Kidney epithelial cell (primary cell): ENCODE measurements around the gene PODXL2. TPM values are rescaled to one million over a fixed set of nuclear protein-coding genes. Genes with fewer than 3 reads are reported as not detected.

ENCODE experiments used
- DNase-seq: peaks from one replicate; pipeline ENCODE4 v3.0.0-alpha.2; 2010; ENCODE audit warnings: low read depth
- H3K27me3 ChIP-seq: 2 replicates; pipeline ENCODE4 v1.6.0; 2011; ENCODE audit warnings: low read length; ENCODE audit not compliant: control insufficient read depth, insufficient read depth
- H3K36me3 ChIP-seq: 2 replicates; pipeline ENCODE4 v1.5.1; 2011; ENCODE audit warnings: low read length; ENCODE audit not compliant: control insufficient read depth, insufficient read depth
- H3K4me3 ChIP-seq: 2 replicates; pipeline ENCODE4 v1.5.1; 2011; ENCODE audit warnings: low read depth, mild to moderate bottlenecking, control low read depth, low read length
- total RNA-seq: library from RNA; depleted of rRNA; stranded (reverse); fragments of >200 nt; gene quantifications from 2 replicates; pipeline ENCODE4 v1.2.3, GENCODE V29; 2015
- TF ChIP-seq, protein P1 (sequence below): IDR thresholded peaks from 2 replicates; pipeline ENCODE4 v1.5.1; 2011; ENCODE audit warnings: mild to moderate bottlenecking, moderate library complexity, low read length, control low read depth, inconsistent platforms; ENCODE audit not compliant: insufficient read depth, poor library complexity, severe bottlenecking

PODXL2 gene
- total RNA-seq, 1 donor from 2014 or later, result 69.5 TPM

DNA sequence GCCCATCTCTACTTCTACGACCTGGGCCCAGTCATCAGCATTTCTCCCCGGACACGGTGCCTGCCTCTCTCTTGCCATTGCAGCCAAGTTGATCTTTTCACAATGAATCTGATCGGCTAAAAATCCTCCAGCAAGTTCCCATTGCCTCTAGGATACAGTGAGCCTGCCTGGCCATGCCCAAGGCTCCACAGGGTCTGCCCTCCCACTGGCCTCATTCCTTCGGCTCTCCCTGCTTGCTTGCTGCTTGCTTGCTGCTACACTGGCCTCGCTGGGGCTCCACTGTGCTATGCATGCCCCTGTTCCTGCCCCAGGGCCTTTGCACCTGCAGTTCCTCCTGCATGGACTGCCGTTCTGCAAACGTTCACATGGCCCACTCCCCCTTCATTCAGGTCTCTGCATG, 45.8 kb downstream of the PODXL2 start:
- Histone ChIP-seq H3K27me3 (no peaks in the 10 kb centered on the region), H3K36me3 (peaks cover 2% of the 10 kb centered on the region), H3K4me3 (no peak overlapping the region)
- no peak for DNase-seq
- TF ChIP-seq, protein P1, sequence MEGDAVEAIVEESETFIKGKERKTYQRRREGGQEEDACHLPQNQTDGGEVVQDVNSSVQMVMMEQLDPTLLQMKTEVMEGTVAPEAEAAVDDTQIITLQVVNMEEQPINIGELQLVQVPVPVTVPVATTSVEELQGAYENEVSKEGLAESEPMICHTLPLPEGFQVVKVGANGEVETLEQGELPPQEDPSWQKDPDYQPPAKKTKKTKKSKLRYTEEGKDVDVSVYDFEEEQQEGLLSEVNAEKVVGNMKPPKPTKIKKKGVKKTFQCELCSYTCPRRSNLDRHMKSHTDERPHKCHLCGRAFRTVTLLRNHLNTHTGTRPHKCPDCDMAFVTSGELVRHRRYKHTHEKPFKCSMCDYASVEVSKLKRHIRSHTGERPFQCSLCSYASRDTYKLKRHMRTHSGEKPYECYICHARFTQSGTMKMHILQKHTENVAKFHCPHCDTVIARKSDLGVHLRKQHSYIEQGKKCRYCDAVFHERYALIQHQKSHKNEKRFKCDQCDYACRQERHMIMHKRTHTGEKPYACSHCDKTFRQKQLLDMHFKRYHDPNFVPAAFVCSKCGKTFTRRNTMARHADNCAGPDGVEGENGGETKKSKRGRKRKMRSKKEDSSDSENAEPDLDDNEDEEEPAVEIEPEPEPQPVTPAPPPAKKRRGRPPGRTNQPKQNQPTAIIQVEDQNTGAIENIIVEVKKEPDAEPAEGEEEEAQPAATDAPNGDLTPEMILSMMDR, result no peak

GRCh38 chr3:127675651-127676391, 46.8 kb downstream of the PODXL2 start:
- H3K4me3 ChIP-seq, result no peak overlapping the region
- H3K27me3 ChIP-seq, result no peaks in the 10 kb centered on the region
- H3K36me3 ChIP-seq, result peaks cover 2% of the 10 kb centered on the region
- TF ChIP-seq, protein P1, result no peak
- DNase-seq, result no peak

DNA sequence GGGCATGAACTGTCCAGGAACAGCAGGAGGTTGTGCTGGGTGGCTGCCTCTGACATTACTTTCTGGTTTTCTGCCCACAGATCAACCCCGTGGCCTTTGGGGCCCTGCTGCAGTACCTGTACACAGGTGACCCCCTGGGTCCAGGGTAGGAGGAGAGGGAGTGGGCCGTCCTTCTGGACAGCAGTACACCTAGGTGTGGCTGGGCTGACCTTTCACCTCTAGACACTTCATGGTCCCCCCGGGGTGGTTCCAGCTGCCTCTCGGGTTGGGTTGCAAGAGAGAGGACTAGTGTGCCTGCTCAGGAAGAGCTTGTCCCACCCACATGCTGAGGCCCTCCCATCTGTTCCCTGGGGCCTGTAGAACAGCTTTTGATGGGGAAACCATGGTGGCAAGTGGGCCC, 47.5 kb downstream of the PODXL2 start:
- no peak overlapping the region for H3K4me3 ChIP-seq
- peaks cover 2% of the 10 kb centered on the region for H3K36me3 ChIP-seq
- DNase-seq, result no peak
- no peaks in the 10 kb centered on the region for H3K27me3 ChIP-seq
- TF ChIP-seq, protein P1, result no peak

GRCh38 chr3:127676921-127677351, 48.0 kb downstream of the PODXL2 start:
- TF ChIP-seq, protein P1, result no peak
- DNase-seq, result no peak

DNA sequence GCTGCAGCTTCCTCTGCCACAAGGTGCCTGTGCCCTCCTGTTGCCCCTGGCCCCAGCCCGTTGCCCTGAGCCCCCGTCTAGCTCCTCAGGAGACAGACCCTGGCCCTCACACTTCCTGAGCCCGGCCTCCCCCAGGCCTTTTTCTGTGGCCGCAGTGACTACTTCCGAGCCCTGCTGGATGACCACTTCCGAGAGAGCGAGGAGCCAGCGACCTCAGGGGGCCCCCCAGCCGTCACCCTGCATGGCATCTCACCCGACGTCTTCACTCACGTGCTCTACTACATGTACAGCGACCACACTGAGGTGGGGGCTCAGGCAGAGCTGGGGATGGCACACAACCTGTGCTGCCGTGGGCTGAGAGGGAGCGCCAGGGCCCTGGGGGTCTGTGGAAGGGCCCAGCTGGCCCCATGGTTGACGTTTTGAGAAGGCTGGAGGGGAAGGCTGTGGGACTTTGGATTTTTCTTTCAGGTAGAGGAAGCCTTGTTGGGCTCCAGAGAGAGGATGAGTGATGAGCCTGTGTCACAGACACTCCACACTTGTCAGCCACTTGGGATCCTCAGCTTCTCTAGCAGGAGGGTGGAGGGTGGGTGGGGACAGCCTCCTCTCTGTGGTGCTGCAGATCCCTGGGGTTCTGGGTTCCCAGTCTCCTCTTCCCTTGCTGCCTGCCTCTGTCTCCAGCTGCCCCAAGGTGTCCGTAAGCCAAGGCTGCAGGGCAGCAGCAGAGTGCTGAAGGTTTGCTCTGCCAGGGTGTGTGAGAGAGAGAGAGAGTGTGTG, 48.7 kb downstream of the PODXL2 start:
- no peak for DNase-seq
- Histone ChIP-seq H3K36me3 (peaks cover 2% of the 10 kb centered on the region), H3K4me3 (no peak overlapping the region), H3K27me3 (no peaks in the 10 kb centered on the region)
- TF ChIP-seq, protein P1, result no peak

More at GRCh38 chr3:127676921-127677351, 48.0 kb downstream of the PODXL2 start:
- H3K36me3 ChIP-seq, result peaks cover 2% of the 10 kb centered on the region
- no peak overlapping the region for H3K4me3 ChIP-seq
- H3K27me3 ChIP-seq, result no peaks in the 10 kb centered on the region

DNA sequence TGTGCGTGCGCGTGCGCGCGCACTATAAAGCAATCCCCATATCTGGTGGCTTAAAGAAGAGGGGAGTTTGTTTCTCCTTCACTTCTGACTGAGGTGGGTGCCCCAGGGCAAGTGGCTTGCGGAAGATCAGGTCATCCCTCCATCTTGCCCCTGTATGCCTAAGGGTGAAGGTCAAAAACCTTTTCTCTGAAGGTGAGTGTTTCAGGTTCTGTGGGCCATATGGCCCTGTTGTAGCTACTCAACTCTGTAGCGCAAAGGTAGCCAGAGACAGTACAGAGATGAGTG, 49.3 kb downstream of the PODXL2 start:
- TF ChIP-seq, protein P1, result no peak
- peaks cover 2% of the 10 kb centered on the region for H3K36me3 ChIP-seq
- no peak for DNase-seq

More for the DNA sequence above, 49.3 kb downstream of the PODXL2 start:
- H3K27me3 ChIP-seq, result no peaks in the 10 kb centered on the region
- no peak overlapping the region for H3K4me3 ChIP-seq
